ENCODE data around the gene BECN2.
A peak's percentile ranks its signal among the peaks of the same experiment; 100 is the strongest.
"Not testable (repeated sequence)": the region's sequence is repeated elsewhere in the genome, so short reads cannot be mapped to it uniquely, and the experiment has no call there.

Gene BECN2

GRCh38 chr1:241985787-241986186, 28.2 kb downstream of the BECN2 start:
- peak; percentile 50 for DNase-seq

DNA sequence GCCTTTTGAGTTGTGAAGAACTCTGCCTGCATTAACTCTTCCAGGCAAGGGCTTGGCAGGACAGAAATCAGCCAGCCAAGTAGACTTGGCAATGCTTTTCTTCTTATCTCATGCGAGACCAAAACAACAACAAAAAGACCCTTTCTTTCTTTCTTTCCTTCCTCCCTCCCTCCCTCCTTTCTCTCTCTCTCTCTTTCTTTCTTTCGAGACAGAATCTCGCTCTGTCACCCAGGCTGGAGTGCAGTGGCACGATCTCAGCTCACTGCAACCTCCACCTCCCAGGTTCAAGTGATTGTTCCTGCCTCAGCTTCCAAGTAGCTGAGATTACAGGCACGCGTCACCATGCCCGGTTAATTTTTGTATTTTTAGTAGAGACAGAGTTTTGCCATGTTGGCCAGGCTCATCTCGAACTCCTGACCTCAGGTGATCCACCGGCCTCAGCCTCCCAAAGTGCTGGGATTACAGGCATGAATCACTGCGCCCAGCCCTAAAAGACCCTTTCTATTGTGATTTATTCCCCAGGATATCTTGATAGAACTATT, 30.9 kb downstream of the BECN2 start:
- DNase-seq, result not testable (repeated sequence)

- DNase-seq, result no peak
Observed at GRCh38 chr1:241990040-241990439, 32.5 kb downstream of the BECN2 start.

- DNase-seq, result peak; percentile 28
Observed at GRCh38 chr1:241992734-241993133, 35.2 kb downstream of the BECN2 start.

DNA sequence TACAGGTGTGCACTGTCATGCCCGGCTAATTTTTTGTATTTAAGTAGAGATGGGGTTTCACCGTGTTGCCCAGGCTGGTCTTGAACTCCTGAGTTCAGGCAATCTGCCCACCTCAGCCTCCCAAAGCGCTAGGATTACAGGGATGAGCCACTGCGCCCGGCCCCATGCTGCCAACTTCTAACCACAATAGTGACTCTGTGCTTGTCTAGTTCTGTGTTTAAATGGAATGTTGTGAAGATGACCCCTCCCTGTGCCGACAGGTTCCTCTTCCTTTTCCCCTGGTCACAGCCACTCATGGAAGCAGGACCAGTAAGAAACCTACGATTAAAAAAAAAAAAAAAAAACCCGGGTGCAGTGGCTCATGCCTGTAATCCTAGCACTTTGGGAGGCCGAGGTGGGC, 36.6 kb downstream of the BECN2 start:
- no peak for DNase-seq

DNA sequence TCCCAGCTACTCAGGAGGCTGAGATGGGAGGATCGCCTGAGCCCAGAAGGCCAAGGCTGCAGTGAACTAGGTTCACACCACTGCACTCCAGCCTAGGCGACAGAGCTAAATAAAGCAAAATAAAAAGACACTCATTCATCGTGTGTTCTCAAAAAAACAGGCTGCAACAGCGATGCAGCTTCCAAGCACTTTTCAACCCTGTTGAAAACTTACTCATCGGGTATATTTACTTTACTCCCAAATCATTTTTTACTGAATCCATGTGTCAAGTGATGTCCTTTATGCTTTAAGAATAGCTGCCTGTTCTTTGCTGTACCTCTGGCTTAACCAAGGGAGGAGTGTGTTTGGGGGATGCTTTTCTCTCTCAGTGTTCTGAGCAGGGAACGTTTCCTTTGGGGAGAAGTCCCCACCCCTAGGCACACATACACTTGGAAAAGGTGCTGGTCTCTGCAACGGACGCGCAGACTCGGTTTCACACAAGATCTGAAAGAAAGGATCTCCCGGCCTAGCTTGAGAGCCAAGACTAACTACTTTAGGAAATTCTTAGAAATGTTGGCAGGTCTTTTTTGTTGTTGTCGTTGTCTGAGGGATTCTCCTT, 39.9 kb downstream of the BECN2 start:
- DNase-seq, result no peak

DNA sequence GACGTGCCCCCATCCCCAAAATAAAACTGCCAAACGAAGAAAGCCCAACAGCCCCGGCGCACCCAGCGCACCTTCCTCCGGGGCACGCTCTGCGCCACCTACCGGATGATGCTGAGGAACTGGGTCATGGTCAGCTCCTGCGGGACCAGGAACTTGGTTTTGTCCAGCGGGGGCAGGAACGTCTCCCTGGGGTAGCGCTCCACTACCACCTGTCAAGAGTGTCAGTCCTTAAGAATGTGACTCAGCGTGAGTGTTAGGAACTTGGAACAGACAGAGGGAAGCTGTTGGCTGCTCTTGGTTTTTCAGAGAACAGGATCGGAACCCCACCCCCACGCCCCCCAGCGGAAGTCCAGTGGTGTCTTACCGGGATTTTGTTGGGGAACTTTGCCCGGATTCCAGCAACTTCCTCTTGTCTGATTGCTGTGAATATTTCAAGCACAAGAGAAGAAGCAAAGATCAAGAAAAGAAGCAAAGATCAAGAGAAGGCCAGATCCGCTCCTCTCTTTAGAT, 40.9 kb downstream of the BECN2 start:
- peak; percentile 71 for DNase-seq

DNA sequence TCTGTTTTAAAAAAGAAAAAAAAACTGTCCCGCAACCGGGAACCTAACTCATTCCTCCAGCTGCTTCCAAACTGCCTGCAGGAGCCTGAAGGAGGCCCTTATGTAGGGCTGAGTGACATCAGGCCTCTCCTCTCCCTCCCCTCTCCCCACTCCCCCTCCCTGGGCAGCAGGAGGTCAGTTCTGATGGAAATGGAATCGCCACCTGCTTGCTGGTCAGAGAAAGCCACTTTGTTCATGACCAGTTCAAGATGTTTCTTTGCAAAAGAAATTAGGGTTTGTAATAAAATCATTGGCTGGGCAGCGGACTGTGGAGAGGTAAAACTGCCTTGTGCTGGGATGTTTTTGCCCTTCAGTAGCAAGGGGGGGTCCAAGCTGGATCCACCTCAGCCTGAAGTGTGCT, 41.5 kb downstream of the BECN2 start, which contains the start of gene MAP1LC3C:
Gene MAP1LC3C (minus strand): TSS at position 73 of the 400 bp plus-strand sequence. CDS start 90 bp downstream, outside the sequence.
- no peak for DNase-seq

GRCh38 chr1:242000434-242000833, 42.9 kb downstream of the BECN2 start:
- DNase-seq, result no peak

DNA sequence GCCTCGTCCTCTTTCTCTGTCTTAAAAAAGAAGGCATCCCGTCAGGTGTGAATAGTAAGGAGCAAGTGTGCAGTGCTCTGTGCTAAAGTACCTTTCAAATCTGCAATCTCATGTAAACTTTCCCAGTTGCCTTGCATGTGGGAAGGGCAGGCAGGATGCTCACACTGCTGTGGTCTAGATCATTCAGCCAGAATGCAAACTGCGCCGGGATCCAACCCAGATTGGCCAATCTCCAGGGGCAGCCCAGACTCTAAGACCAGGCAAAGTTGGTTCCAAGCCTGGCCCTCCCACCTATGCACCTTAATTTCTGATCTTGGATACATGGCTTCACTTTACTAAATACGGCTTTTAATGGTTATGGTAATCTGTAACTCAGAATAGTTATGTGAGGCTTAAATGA, 44.5 kb downstream of the BECN2 start:
- DNase-seq, result no peak

DNA sequence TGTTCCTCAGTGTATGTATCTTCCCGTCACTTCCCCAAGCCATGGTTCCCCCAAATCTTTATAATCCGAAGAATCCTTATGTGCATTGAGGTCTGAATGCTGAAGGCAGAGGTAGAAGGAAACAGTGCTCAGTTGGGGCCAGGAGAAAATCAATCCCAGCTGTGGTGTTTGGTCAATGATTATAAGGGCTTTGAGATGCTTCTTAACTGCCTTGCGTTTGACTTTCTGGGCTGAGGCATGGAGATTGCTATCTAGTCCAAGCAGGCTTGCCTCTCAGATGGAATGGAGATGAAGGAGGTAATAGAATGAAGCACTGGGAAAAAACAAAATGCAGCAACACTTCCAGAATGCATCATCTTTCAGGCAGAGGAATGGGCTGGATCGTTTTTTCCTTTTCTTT, 44.9 kb downstream of the BECN2 start:
- DNase-seq, result no peak

DNA sequence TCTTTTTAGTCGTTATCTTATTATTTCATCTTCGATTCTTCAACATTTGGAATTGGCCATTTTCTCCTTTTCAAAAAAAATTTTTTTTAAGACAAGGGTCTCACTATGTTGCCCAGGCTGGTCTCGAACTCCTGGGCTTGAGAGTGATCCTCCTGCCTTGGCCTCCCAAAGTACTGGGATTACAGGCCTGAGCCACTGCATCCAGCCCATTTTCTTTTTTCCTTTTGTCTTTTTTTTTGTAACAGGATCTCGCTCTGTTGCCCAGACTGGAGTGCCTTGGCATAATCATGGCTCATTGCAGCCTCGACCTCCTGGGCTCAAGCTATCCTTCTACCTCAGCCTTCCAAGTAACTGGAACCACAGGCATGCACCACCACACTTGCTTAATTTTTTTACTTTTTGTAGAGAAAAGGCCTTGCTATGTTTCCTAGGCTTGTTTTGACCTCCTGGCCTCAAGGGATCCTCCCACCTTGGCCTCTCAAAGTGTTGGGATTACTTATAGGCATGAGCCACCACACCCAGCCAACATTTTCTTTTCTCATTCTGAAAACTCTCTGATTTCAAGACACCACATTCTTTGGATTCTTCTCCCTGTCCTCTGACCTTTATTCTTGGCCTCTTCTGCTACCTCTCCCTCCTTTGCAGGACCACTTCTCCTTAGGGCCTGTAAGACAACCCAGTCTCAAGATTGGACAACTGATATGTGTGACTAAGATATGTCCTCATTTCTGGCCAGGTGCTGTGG, 47.4 kb downstream of the BECN2 start:
- DNase-seq, result no peak

DNA sequence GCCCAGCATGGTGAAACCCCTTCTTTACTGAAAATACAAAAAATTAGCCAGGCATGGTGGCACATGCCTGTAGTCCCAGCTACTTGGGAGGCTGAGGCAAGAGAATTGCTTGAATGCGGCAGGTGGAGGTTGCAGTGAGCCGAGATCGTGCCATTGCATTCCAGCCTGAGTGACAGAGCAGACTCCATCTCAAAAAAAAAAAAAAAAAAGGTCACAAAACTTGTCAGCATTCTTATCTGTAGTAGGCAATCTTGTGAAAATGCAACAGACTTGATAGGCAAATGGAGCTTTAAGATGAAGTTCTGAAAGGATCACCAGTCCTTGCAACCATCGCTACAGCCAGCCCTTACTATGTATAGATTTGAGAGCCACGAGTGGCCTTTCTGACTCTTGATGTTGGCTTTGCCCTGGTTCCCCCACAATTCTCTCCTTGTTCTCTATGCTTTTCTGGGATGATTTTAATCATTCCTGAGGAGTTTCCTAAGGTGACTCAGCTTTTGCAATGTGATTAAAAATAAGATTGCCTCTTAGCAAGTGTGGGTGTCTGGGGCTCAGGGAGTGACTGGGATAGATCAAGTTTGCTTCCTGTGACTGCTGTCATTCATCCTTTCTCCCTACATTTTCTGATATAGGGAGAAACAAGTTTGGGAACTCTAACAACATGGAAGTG, 48.4 kb downstream of the BECN2 start:
- DNase-seq, result no peak

GRCh38 chr1:242006976-242007375, 49.4 kb downstream of the BECN2 start:
- DNase-seq, result no peak
